HG03342 (cell line): ENCODE results near the gene MYLK4.

Source experiments
- ATAC-seq: cut with Tn5 transposase; IDR thresholded peaks from one replicate; pipeline ENCODE4 v1.9.1; 2021; ENCODE audit warnings: mild to moderate bottlenecking, moderate library complexity; ENCODE audit not compliant: unreplicated experiment

Gene MYLK4

GRCh38 chr6:2750832-2751231, at the start of gene MYLK4:
MYLK4 (minus strand) TSS chr6:2750922; CDS start chr6:2749294, 1,628 bp downstream.
- ATAC-seq, result no peak

GRCh38 chr6:2799936-2800527, 49.3 kb upstream of the MYLK4 start:
- ATAC-seq, result no peak

GRCh38 chr6:2798586-2799134, 47.9 kb upstream of the MYLK4 start:
- no peak for ATAC-seq

- ATAC-seq, result no peak
Measured at GRCh38 chr6:2797564-2798031, 46.9 kb upstream of the MYLK4 start.

GRCh38 chr6:2796861-2797260, 46.1 kb upstream of the MYLK4 start:
- ATAC-seq, result no peak

GRCh38 chr6:2795956-2796355, 45.2 kb upstream of the MYLK4 start:
- no peak for ATAC-seq

GRCh38 chr6:2795162-2795561, 44.4 kb upstream of the MYLK4 start:
- no peak for ATAC-seq

- no peak for ATAC-seq
Measured at GRCh38 chr6:2794171-2794730, 43.5 kb upstream of the MYLK4 start.

GRCh38 chr6:2793534-2794151, 42.9 kb upstream of the MYLK4 start:
- ATAC-seq, result no peak

- no peak for ATAC-seq
Measured at GRCh38 chr6:2792330-2793110, 41.8 kb upstream of the MYLK4 start.

GRCh38 chr6:2791450-2791974, 40.8 kb upstream of the MYLK4 start:
- ATAC-seq, result no peak

GRCh38 chr6:2790588-2791449, 40.1 kb upstream of the MYLK4 start:
- no peak for ATAC-seq

GRCh38 chr6:2786269-2786668, 35.5 kb upstream of the MYLK4 start:
- no peak for ATAC-seq

- no peak for ATAC-seq
Measured at GRCh38 chr6:2784930-2785329, 34.2 kb upstream of the MYLK4 start.

- no peak for ATAC-seq
Measured at GRCh38 chr6:2784061-2784460, 33.3 kb upstream of the MYLK4 start.

- no peak for ATAC-seq
Measured at GRCh38 chr6:2783188-2783963, 32.7 kb upstream of the MYLK4 start.

GRCh38 chr6:2782825-2783187, 32.1 kb upstream of the MYLK4 start:
- ATAC-seq, result no peak

- ATAC-seq, result no peak
Measured at GRCh38 chr6:2782356-2782708, 31.6 kb upstream of the MYLK4 start.

GRCh38 chr6:2781685-2782355, 31.1 kb upstream of the MYLK4 start:
- ATAC-seq, result no peak
